Embryonic facial prominence (tissue), 1 donor: ENCODE results near the gene DCLK2.
A peak's percentile ranks its signal among the peaks of the same experiment; 100 is the strongest.
"Not testable (repeated sequence)": the region's sequence is repeated elsewhere in the genome, so short reads cannot be mapped to it uniquely, and the experiment has no call there.

Experiments used
- DNase-seq: peaks from one replicate; pipeline ENCODE4 v3.0.0-alpha.2; 2016; ENCODE audit errors: extremely low spot score

The DCLK2 gene

GRCh38 chr4:150152766-150153165 is 74.5 kb downstream of the DCLK2 start:
- DNase-seq, result no peak

GRCh38 chr4:150155391-150155790 is 77.1 kb downstream of the DCLK2 start:
- no peak for DNase-seq

GRCh38 chr4:150156543-150156942 is 78.3 kb downstream of the DCLK2 start:
- DNase-seq, result no peak

GRCh38 chr4:150158041-150158440 is 79.8 kb downstream of the DCLK2 start:
- no peak for DNase-seq

- DNase-seq, result no peak
Measured at GRCh38 chr4:150160473-150160872, 82.2 kb downstream of the DCLK2 start.

GRCh38 chr4:150161109-150161508 is 82.9 kb downstream of the DCLK2 start:
- DNase-seq, result no peak

- not testable (repeated sequence) for DNase-seq
Measured at GRCh38 chr4:150162020-150162419, 83.8 kb downstream of the DCLK2 start.

- DNase-seq, result no peak
Measured at GRCh38 chr4:150164055-150164454, 85.8 kb downstream of the DCLK2 start.

- no peak for DNase-seq
Measured at GRCh38 chr4:150164956-150165629, 86.8 kb downstream of the DCLK2 start.

- no peak for DNase-seq
Measured at GRCh38 chr4:150167054-150167453, 88.8 kb downstream of the DCLK2 start.

GRCh38 chr4:150173432-150173861 is 95.2 kb downstream of the DCLK2 start:
- DNase-seq, result no peak

- DNase-seq, result no peak
Measured at GRCh38 chr4:150173982-150174398, 95.7 kb downstream of the DCLK2 start.

GRCh38 chr4:150176547-150176946 is 98.3 kb downstream of the DCLK2 start:
- peak; percentile 80 for DNase-seq

- DNase-seq, result no peak
Measured at GRCh38 chr4:150178161-150178560, 99.9 kb downstream of the DCLK2 start.

GRCh38 chr4:150181536-150181935 is 103.3 kb downstream of the DCLK2 start:
- no peak for DNase-seq

GRCh38 chr4:150182794-150183193 is 104.5 kb downstream of the DCLK2 start:
- no peak for DNase-seq

- DNase-seq, result not testable (repeated sequence)
Measured at GRCh38 chr4:150185033-150185432, 106.8 kb downstream of the DCLK2 start.

GRCh38 chr4:150192986-150193385 is 114.7 kb downstream of the DCLK2 start:
- no peak for DNase-seq

GRCh38 chr4:150197256-150197655 is 119.0 kb downstream of the DCLK2 start:
- DNase-seq, result not testable (repeated sequence)

- no peak for DNase-seq
Measured at GRCh38 chr4:150199056-150199455, 120.8 kb downstream of the DCLK2 start.

- DNase-seq, result no peak
Measured at GRCh38 chr4:150205016-150205415, 126.8 kb downstream of the DCLK2 start.

GRCh38 chr4:150206265-150206664 is 128.0 kb downstream of the DCLK2 start:
- DNase-seq, result no peak

GRCh38 chr4:150206954-150207353 is 128.7 kb downstream of the DCLK2 start:
- DNase-seq, result no peak

GRCh38 chr4:150207871-150208270 is 129.6 kb downstream of the DCLK2 start:
- no peak for DNase-seq
